ENCODE results near the gene SOD1. TPM values are rescaled to one million over a fixed set of nuclear protein-coding genes. Genes with fewer than 3 reads are reported as not detected.

Gene SOD1
- total and polyA plus RNA-seq, 2 donors (not counting 3 experiments of a cell fraction or from before 2014, with no cell fraction given), result 198 to 268 TPM

- intact Hi-C loops (cut with micrococcal nuclease) (no loop called here), dilution Hi-C loops (cut with MboI; ENCODE audit: extremely low pct_ligation_motif_present, low sequenced_read_pairs) (no loop called here)
Measured at GRCh38 chr21:31708541-31708940, 49.0 kb downstream of the SOD1 start.

More at GRCh38 chr21:31708541-31708940, 49.0 kb downstream of the SOD1 start:
- Histone ChIP-seq H3K4me1 (ENCODE audit: control insufficient read depth, extremely low read depth, insufficient read depth, low read length) (peaks cover 4% of the 10 kb centered on the region), H3K4me2 (ENCODE audit: insufficient read depth, low read length) (no peak overlapping the region), H3K9ac (replicated peaks; ENCODE audit: extremely low read depth, insufficient read depth, low read length) (no peak overlapping the region), H3K79me2 (ENCODE audit: control insufficient read depth, insufficient read depth, low read length) (peaks cover 96% of the 10 kb centered on the region), H3K36me3 (ENCODE audit: control insufficient read depth in 2 of 2, extremely low read depth in 1 of 2, insufficient read depth in 2 of 2, low read length in 2 of 2) (no peaks in the 10 kb centered on the region), H4K20me1 (replicated peaks; ENCODE audit: control insufficient read depth, extremely low read depth, insufficient read depth, low read length) (peaks cover 5% of the 10 kb centered on the region), H3K4me3 (replicated peaks in 1 of 3; ENCODE audit: insufficient read depth in 1 of 3, low read depth in 1 of 3, low read length in 3 of 3) (no peak overlapping the region), H3K27me3 (ENCODE audit: control insufficient read depth in 2 of 2, insufficient read depth in 2 of 2, low read length in 2 of 2) (no peaks in the 10 kb centered on the region), H3K27ac (ENCODE audit: insufficient read depth, low read depth, low read length) (no peak overlapping the region), H3K9me3 (replicated peaks; ENCODE audit: control insufficient read depth, insufficient read depth, low read length) (no peaks in the 10 kb centered on the region), H2AFZ (ENCODE audit: low read depth, low read length) (no peak overlapping the region), H3K9me1 (replicated peaks; ENCODE audit: control insufficient read depth, extremely low read depth, insufficient read depth, low read length) (no peaks in the 10 kb centered on the region)
- ChIA-PET CTCF (interaction anchor here (1.6 kb wide), 1 partner anchor 10 kb away, joined by 4 read pairs; no protein-coding TSS in a partner anchor), POLR2A (no interaction called here)
- no TSS peak for BruUV-seq (replicated peaks)
- TF ChIP-seq JUN (IDR thresholded peaks at IDR 0.05; ENCODE audit: borderline replicate concordance, insufficient read depth, insufficient read length, low read depth) (no peak), POLR2AphosphoS5 (IDR thresholded peaks at IDR 0.05; ENCODE audit: insufficient read depth, low read depth, low read length) (no peak), FOS (IDR thresholded peaks at IDR 0.05; ENCODE audit: borderline replicate concordance, insufficient read depth, low read length) (no peak), EZH2 (IDR thresholded peaks at IDR 0.05; ENCODE audit: borderline replicate concordance, low read depth, low read length, severe bottlenecking) (no peak), POLR2A (IDR thresholded peaks at IDR 0.05; ENCODE audit: low read depth, low read length) (no peak), MAX (IDR thresholded peaks at IDR 0.05; ENCODE audit: insufficient read depth, insufficient read length) (no peak), GATA2 (IDR thresholded peaks at IDR 0.05; ENCODE audit: insufficient read depth, insufficient read length, low read depth, low read length) (no peak), CTCF (IDR thresholded peaks at IDR 0.05; ENCODE audit: extremely low read depth in 1 of 2, insufficient read depth in 1 of 2, low read depth in 1 of 2, low read length in 2 of 2) (no peak), MYC (IDR thresholded peaks at IDR 0.05; ENCODE audit: low read depth, low read length) (no peak)
- FAIRE-seq, result no peak
- DNase-seq (ENCODE audit: low read depth, low spot score), result no peak

All from endothelial cell of umbilical vein (primary cell).